NCI-H1048 (cell line): Measurements from ENCODE around the gene OLFML2A.

ENCODE experiments used
- DNase-seq: peaks from one replicate; lab custom pipeline; 2025; lab: John Stamatoyannopoulos, UW

The OLFML2A gene

DNA sequence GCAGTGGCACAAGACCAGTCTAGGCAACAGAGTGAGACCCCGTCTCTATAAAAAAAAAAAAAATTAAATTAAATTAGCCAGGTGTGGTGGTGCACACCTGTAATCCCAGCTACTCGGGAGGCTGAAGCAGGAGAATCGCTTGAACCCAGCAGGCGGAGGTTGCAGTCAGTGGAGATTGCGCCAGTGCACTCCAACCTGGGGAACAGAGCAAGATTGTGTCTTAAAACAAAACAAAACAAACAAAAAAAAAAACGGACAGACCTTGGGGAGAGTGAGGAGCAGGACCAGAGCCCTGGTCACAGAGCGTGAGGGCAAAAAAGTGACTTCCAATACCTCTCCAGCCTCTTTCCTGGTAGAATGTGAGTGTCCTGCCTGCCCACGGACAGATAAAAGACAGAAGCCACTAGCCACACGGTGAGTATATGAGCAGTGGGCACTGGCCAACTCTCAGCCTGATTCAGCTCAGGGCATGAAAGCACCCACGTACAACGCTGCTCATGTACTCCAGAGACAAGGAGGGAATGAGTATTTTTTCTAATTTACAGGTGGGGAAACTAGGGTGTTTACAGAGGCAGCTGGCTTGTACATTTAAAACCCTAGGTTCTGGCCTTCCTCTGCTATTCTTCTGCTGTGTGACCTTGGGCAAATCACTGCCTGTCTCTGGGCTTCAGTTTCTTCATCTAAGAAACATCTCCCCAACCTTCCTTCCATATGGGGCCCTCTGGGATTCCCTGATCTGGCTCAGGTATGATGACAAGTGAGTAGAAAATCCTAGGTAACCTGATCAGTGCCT, 1.8 kb downstream of the OLFML2A start:
- no peak for DNase-seq

DNA sequence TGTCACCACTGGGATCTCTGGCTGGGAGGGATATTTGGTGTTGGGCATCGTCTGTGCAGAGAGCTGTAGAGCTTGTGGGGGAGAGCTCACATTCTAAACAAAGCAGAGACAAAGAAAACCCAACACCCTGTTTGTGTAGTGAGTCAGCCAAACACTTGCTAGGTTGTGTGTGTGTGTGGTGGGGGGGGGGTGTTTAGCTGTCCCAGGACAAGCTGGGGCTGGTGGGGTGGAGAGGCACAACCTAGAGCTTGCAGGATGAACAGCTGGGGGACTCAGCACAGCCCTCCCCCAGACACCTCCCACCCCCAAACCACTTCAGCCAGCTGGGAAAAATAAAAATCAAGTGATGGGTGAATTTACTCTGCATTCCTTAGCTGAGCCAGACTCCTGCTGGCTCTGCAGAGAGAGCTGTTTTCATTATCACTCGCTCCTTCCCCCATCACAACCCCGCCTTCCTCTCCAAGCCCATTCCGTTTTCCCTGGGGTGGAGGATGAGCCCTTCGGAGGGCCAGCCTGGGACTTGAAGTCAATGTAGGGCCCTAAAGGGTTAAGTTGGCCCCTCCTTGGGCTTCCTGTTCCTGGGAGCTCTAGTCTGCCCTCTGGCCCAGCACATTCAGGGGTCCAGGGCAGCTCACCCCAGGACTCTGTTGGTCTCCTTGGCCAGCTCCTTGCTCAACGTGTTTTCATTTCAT, 2.6 kb downstream of the OLFML2A start:
- DNase-seq = no peak

- no peak for DNase-seq
Observed at GRCh38 chr9:124780060-124780756, 3.3 kb downstream of the OLFML2A start.

- no peak for DNase-seq
Observed at GRCh38 chr9:124780757-124781151, 3.8 kb downstream of the OLFML2A start.

DNA sequence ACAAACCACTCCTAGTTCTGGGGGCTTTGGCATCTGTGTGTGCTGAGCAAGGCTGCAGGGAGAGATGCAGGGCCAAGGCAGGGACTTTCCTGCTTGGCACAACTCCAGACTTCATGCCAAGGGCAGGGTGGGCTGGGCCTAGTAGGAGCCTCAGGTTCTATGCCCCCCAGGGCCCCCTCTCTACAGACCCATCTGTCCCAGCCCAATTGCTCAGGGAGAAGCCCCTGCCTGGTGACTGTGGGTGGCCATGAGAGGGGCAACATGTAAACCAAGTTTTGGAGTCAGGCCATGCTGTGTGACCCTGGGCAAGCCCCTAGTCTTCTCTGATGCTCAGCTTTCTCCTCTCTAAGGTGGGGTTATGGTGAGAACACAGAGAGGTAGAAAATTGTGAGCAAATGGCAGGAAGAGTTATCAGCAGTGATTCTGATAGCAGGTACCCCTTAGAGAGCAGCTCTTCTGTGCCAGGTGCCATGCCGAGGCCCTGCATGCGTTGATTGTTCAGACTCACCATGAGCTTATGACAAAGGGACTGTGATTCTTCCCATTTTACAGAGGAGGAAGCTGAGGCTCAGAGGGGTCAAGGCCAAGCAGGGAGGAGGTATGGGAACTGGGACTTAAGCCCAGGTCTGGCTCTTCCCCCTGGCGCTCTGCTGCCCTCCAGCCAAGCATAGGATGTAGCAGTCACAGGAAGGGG, 5.2 kb downstream of the OLFML2A start:
- no peak for DNase-seq

DNA sequence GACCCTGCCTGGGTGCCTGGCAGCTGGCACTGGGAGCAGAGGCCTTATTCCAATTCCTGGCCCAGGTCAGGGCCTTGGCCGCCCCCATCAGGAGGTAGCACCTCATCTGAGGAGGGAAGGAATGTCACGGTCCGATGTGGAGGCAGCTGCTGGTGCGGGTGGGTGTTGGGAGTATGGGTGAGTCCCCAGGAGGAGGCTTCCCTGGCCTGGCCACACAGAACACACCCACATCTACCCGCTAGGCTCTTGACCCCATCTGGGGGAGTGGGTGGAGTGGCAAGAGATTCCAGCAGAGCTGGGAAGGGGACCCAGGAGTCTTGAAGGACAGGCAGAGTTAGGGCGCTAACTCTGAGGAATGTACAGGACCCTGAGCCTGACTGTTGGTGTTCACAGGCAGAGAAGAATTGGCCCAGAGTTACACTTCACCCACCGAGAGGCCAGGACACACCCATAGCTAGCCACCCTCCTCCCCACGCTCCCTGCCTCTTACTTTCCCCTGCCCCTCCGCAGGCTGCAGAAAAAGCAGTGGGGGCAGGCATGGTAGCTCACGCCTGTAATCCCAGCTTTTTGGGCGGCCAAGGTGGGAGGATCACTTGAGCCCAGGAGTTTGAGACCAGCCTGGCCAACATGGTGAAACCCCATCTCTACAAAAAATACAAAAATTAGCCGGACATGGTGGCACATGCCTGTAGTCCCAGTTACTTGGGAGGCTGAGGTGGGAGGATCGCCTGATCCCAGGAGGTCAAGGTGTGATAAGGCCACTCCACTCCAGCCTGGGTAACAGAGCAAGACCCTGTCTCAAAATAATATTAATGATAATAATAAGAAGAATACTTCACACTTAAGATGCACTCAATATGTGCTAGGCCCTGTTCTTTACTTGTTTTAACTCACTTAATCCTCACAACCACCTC, 6.0 kb downstream of the OLFML2A start:
- DNase-seq = no peak

GRCh38 chr9:124783830-124784229, 6.9 kb downstream of the OLFML2A start:
- no peak for DNase-seq

DNA sequence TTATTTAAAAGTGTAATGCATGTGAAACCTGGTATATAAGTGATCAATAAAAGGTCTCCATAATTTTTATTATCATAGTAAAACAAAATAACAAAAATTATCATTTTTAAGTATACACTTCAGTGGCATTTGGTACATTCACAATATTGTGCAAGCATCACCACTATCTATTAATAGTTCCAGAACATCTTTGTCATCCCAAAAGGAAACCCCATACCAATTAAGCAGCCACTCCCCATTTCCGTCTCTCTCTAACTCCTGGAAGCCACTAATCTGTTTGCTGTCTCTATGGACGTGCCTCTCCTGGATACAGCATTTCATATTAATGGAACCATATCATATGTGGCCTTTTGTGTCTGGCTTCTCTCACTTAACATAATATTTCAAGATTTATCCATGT, 7.6 kb downstream of the OLFML2A start:
- DNase-seq = no peak

- no peak for DNase-seq
Observed at GRCh38 chr9:124786881-124787573, 10.1 kb downstream of the OLFML2A start.

GRCh38 chr9:124788542-124789217, 11.7 kb downstream of the OLFML2A start:
- DNase-seq = no peak

GRCh38 chr9:124789531-124789930, 12.6 kb downstream of the OLFML2A start:
- no peak for DNase-seq

DNA sequence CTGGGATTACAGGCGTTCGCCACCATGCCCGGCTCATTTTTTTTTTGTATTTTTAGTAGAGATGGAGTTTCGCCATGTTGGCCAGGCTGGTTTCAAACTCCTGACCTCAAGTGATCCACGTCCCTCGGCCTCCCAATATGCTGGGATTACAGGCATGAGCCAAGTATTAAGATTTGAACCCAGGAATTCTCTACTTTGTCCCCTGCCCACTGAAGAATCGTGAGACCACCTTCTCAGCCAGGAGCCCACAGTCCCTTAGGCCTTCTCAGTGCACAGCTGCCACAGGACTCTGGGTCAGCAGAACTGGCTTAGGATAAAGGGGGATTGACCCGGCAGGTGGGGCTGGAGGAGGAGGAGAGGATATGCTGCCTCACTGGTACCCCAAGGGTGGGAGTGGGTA, 13.4 kb downstream of the OLFML2A start:
- no peak for DNase-seq

GRCh38 chr9:124790801-124791505, 14.0 kb downstream of the OLFML2A start:
- no peak for DNase-seq

GRCh38 chr9:124792257-124793014, 15.5 kb downstream of the OLFML2A start:
- DNase-seq = no peak

GRCh38 chr9:124793015-124793541, 16.1 kb downstream of the OLFML2A start:
- DNase-seq = no peak

GRCh38 chr9:124794902-124795491, 18.1 kb downstream of the OLFML2A start:
- DNase-seq = no peak

DNA sequence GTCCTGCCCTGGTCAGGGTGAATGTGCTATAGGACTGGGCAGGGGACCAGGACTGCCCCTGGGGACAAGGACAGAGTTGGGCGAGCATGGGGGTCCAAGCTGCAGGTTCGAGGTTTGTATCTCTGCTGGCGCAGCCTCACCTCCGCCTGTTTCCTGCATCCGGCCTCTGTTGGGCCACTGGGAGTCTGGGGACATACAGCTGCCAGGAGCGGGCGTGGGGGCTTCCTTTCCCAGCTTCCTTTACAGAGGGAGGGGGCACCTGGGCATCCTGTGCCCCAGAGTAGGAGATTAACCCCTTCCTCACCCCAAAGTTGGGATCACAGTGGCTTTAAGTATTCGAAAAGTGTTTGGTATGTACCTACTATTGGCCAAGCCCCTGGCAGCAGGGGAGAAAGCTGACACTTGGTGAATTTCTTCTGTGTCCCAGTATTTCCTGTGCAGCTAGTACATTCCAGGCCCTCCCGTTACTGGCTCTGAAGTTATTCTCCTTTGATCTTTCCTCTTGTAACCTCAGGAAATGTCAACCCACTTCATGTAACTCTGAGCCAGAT, 19.0 kb downstream of the OLFML2A start:
- DNase-seq = no peak
